ENCODE measurements around the gene ABCA13. TPM values are rescaled to one million over a fixed set of nuclear protein-coding genes. Genes with fewer than 3 reads are reported as not detected.
A peak's percentile ranks its signal among the peaks of the same experiment; 100 is the strongest.

Gene ABCA13
- total and polyA plus RNA-seq, 2 donors from 2014 or later, result 0.62 to 6.0 TPM

- Histone ChIP-seq H3K36me3 (ENCODE audit: control insufficient read depth in 2 of 3, insufficient read depth in 3 of 3, low read length in 3 of 3) (no peaks in the 10 kb centered on the region), H3K9me3 (ENCODE audit: control insufficient read depth in 2 of 3, insufficient read depth in 1 of 3, low read length in 3 of 3) (no peaks in the 10 kb centered on the region), H3K9ac (ENCODE audit: low read length in 3 of 3) (no peak overlapping the region), H3K27me3 (ENCODE audit: control insufficient read depth, insufficient read depth, low read length) (no peaks in the 10 kb centered on the region), H3K4me1 (ENCODE audit: control insufficient read depth in 2 of 3, insufficient read depth in 2 of 3, low read depth in 1 of 3, low read length in 3 of 3) (no peaks in the 10 kb centered on the region), H3K4me3 (ENCODE audit: low read length in 3 of 3) (no peak overlapping the region), H3K27ac (ENCODE audit: low read depth in 2 of 2, low read length in 2 of 2) (no peak overlapping the region)
- DNase-seq (no peak), FAIRE-seq (no peak)
- intact Hi-C loops (cut with DNase I), result no loop called here
- no peak for TF ChIP-seq CTCF (IDR thresholded peaks at IDR 0.05; ENCODE audit: borderline replicate concordance, extremely low read depth, insufficient read depth)
Measured at GRCh38 chr7:48505466-48505865, 334.2 kb downstream of the ABCA13 start.

GRCh38 chr7:48506569-48506968, 335.3 kb downstream of the ABCA13 start:
- no peak overlapping the region for H3K27ac ChIP-seq (ENCODE audit: low read depth in 2 of 2, low read length in 2 of 2)
- intact Hi-C loops (cut with DNase I), result no loop called here
- no peaks in the 10 kb centered on the region for H3K36me3 ChIP-seq (ENCODE audit: control insufficient read depth in 2 of 3, insufficient read depth in 3 of 3, low read length in 3 of 3)
- TF ChIP-seq CTCF (IDR thresholded peaks at IDR 0.05; ENCODE audit: borderline replicate concordance, extremely low read depth, insufficient read depth), result no peak
- H3K4me1 ChIP-seq (ENCODE audit: control insufficient read depth in 2 of 3, insufficient read depth in 2 of 3, low read depth in 1 of 3, low read length in 3 of 3), result no peaks in the 10 kb centered on the region
- H3K9me3 ChIP-seq (ENCODE audit: control insufficient read depth in 2 of 3, insufficient read depth in 1 of 3, low read length in 3 of 3), result no peaks in the 10 kb centered on the region
- no peak overlapping the region for H3K4me3 ChIP-seq (ENCODE audit: low read length in 3 of 3)
- DNase-seq (no peak), FAIRE-seq (no peak)
- H3K27me3 ChIP-seq (ENCODE audit: control insufficient read depth, insufficient read depth, low read length), result no peaks in the 10 kb centered on the region
- H3K9ac ChIP-seq (ENCODE audit: low read length in 3 of 3), result no peak overlapping the region

- TF ChIP-seq CTCF (IDR thresholded peaks at IDR 0.05; ENCODE audit: borderline replicate concordance, extremely low read depth, insufficient read depth), result no peak
- Histone ChIP-seq H3K4me3 (ENCODE audit: low read length in 3 of 3) (no peak overlapping the region), H3K27ac (ENCODE audit: low read depth in 2 of 2, low read length in 2 of 2) (no peak overlapping the region), H3K36me3 (ENCODE audit: control insufficient read depth in 2 of 3, insufficient read depth in 3 of 3, low read length in 3 of 3) (no peaks in the 10 kb centered on the region), H3K4me1 (ENCODE audit: control insufficient read depth in 2 of 3, insufficient read depth in 2 of 3, low read depth in 1 of 3, low read length in 3 of 3) (no peaks in the 10 kb centered on the region), H3K9me3 (ENCODE audit: control insufficient read depth in 2 of 3, insufficient read depth in 1 of 3, low read length in 3 of 3) (no peaks in the 10 kb centered on the region), H3K9ac (ENCODE audit: low read length in 3 of 3) (no peak overlapping the region), H3K27me3 (ENCODE audit: control insufficient read depth, insufficient read depth, low read length) (no peaks in the 10 kb centered on the region)
- peak in 3 of 5 donors; percentile 24 to 50 (median 26) for DNase-seq
- intact Hi-C loops (cut with DNase I), result no loop called here
- FAIRE-seq, result no peak
Measured at GRCh38 chr7:48511080-48511479, 339.8 kb downstream of the ABCA13 start.

GRCh38 chr7:48512892-48513291, 341.6 kb downstream of the ABCA13 start:
- FAIRE-seq (no peak), DNase-seq (no peak)
- Histone ChIP-seq H3K27me3 (ENCODE audit: control insufficient read depth, insufficient read depth, low read length) (no peaks in the 10 kb centered on the region), H3K27ac (ENCODE audit: low read depth in 2 of 2, low read length in 2 of 2) (no peak overlapping the region), H3K36me3 (ENCODE audit: control insufficient read depth in 2 of 3, insufficient read depth in 3 of 3, low read length in 3 of 3) (no peaks in the 10 kb centered on the region), H3K9ac (ENCODE audit: low read length in 3 of 3) (no peak overlapping the region), H3K4me3 (ENCODE audit: low read length in 3 of 3) (no peak overlapping the region), H3K4me1 (ENCODE audit: control insufficient read depth in 2 of 3, insufficient read depth in 2 of 3, low read depth in 1 of 3, low read length in 3 of 3) (no peaks in the 10 kb centered on the region), H3K9me3 (ENCODE audit: control insufficient read depth in 2 of 3, insufficient read depth in 1 of 3, low read length in 3 of 3) (no peaks in the 10 kb centered on the region)
- TF ChIP-seq CTCF (IDR thresholded peaks at IDR 0.05; ENCODE audit: borderline replicate concordance, extremely low read depth, insufficient read depth), result no peak
- intact Hi-C loops (cut with DNase I), result no loop called here
